ENCODE data around the gene RALGPS1. TPM values are rescaled to one million over a fixed set of nuclear protein-coding genes. Genes with fewer than 3 reads are reported as not detected.

RALGPS1 gene
- total and polyA plus RNA-seq, 8 donors = 5.8 to 12.7 (median 9.3) TPM

DNA sequence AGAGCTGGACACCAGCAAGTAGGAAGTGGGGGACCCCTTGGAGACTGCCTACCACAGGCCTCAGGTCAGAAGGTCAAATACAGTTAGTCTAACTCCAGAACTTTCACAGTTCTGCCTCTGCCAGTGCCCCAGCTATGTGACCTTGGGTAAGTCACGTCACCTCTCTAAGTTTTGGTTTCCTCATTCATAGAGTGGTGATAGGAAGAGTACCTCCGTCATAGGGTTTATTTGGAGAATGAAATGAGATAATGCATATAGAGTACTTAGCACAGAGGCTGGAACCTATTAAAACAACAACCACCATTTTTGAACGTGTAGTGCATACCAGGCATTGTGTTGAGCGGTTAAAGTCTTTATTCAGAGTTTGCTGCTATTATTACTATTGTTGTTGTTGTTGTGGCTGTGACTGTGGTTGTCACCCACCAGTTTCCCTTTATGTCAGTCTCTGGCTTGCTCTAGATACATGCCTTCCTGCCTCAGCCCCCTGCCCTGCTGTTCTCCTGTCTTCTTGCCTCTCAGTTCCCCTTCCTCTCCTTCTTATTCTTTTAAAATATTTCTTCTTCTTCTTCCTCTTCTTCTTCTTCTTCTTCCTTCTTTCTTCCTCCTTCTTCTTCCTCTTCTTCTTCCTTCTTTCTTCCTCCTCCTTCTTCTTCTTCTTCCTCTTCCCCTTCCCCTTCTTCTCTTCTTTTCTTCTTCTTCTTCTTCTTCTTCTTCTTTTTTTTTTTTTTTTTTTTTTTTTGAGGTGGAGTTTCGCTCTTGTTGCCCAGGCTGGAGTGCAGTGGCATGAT is 67.8 kb downstream of the RALGPS1 start:
- ATAC-seq = no peak
- Histone ChIP-seq H3K9me3 (no peaks in the 10 kb centered on the region), H3K36me3 (no peaks in the 10 kb centered on the region), H3K4me3 (no peak overlapping the region), H3K27me3 (no peaks in the 10 kb centered on the region), H3K4me1 (no peaks in the 10 kb centered on the region), H3K27ac (no peak overlapping the region)
- DNase-seq = no peak
- TF ChIP-seq, protein P1, sequence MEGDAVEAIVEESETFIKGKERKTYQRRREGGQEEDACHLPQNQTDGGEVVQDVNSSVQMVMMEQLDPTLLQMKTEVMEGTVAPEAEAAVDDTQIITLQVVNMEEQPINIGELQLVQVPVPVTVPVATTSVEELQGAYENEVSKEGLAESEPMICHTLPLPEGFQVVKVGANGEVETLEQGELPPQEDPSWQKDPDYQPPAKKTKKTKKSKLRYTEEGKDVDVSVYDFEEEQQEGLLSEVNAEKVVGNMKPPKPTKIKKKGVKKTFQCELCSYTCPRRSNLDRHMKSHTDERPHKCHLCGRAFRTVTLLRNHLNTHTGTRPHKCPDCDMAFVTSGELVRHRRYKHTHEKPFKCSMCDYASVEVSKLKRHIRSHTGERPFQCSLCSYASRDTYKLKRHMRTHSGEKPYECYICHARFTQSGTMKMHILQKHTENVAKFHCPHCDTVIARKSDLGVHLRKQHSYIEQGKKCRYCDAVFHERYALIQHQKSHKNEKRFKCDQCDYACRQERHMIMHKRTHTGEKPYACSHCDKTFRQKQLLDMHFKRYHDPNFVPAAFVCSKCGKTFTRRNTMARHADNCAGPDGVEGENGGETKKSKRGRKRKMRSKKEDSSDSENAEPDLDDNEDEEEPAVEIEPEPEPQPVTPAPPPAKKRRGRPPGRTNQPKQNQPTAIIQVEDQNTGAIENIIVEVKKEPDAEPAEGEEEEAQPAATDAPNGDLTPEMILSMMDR (IDR thresholded peaks at IDR 0.05) = no peak
- FAIRE-seq = no peak
- WGBS, 2 donors = 90 to 92% methylated on average over 5 of the region's 5 CpGs
- intact Hi-C loops (cut with DNase I) = no loop called here

DNA sequence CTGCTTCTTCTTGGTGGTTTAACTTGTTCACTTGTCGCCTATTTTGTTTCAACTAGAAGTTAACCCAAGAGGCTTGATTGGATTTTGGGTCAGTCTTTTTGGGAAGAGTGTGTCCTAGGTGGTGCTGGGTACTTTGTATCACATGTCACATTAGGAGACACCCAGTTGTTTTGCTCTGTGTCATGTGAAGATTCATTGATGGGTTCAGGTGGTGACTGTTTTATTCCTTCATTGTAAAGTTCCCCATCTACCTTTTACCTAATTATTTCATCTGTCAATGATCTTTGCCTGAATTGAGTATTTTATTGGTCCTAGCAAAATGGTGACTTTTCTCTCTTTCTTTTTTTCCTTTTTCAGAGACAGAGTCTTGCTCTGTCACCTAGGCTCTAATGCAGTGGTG is 69.2 kb downstream of the RALGPS1 start:
- no peak for DNase-seq
- H3K9me3 ChIP-seq = no peaks in the 10 kb centered on the region
- H3K27ac ChIP-seq = no peak overlapping the region
- no peak for FAIRE-seq
- WGBS, 2 donors = 94 to 95% methylated on average over 1 of the region's 1 CpG
- no peak overlapping the region for H3K4me3 ChIP-seq
- H3K27me3 ChIP-seq = no peaks in the 10 kb centered on the region
- H3K36me3 ChIP-seq = no peaks in the 10 kb centered on the region
- ATAC-seq = no peak
- no peaks in the 10 kb centered on the region for H3K4me1 ChIP-seq
- TF ChIP-seq, protein P1 (IDR thresholded peaks at IDR 0.05) = no peak
- intact Hi-C loops (cut with DNase I) = no loop called here

DNA sequence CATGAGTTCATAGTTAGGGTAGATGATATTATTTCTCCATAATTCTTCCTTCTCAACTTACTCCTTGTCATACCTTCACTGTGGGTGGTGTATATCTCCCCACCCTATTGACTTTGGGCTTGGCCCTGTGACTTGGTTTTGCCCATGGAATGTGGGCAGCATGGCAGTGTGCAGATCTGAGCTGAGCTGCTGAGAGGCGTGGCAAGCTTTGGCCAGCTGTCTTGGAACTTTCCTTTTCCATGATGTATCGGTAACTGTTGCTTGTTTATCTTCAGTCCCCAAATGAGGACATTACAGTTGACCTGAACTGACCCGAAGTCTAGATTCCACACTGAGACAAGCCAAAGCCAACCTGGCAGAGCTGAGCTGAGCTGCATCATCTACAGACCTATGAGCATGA is 70.4 kb downstream of the RALGPS1 start:
- 58 to 72% methylated on average over 3 of the region's 3 CpGs for WGBS, 2 donors
- intact Hi-C loops (cut with DNase I) = no loop called here
- Histone ChIP-seq H3K4me3 (no peak overlapping the region), H3K4me1 (no peaks in the 10 kb centered on the region), H3K27ac (no peak overlapping the region), H3K27me3 (no peaks in the 10 kb centered on the region), H3K9me3 (no peaks in the 10 kb centered on the region), H3K36me3 (no peaks in the 10 kb centered on the region)
- FAIRE-seq (no peak), DNase-seq (no peak), ATAC-seq (peak in 3 of 4 donors; percentile 14 to 56 (median 44))
- TF ChIP-seq, protein P1 (IDR thresholded peaks at IDR 0.05) = no peak

DNA sequence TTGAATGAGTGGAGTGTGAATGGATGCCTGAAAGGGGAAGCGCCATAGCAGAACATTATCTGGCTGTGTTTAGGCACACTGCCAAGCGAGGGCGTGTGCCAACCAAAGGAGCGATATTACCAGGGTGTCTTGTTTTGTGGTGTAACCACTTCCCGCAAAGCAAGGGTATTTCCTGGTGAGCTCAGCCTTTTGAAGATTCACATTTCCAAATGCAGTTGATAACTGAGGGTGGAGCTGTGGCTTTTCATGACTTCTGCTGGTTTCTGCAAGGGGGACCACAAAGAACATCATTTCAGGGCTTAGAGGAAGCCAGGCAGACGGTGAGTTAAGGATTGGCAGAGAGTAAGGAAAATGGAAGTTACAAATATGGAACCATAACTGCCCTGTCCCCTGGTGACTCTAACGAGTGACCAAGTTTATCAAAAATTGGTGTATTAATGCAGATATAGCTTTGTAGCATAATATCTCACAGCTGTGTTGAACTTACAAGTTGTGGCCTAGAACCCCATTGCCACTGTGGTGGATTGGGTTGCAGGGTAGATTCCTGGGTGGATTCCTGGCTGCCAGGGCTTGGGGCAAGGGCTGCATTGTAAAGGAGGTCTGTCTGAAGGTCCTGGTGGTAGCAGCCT is 71.4 kb downstream of the RALGPS1 start:
- Histone ChIP-seq H3K36me3 (no peaks in the 10 kb centered on the region), H3K27me3 (no peaks in the 10 kb centered on the region), H3K27ac (no peak overlapping the region), H3K4me3 (no peak overlapping the region), H3K4me1 (no peaks in the 10 kb centered on the region), H3K9me3 (no peaks in the 10 kb centered on the region)
- DNase-seq = peak in 3 of 6 donors; percentile 14 to 37 (median 26)
- intact Hi-C loops (cut with DNase I) = no loop called here
- WGBS, 2 donors = 65 to 70% methylated on average over 7 of the region's 7 CpGs
- TF ChIP-seq, protein P1 (IDR thresholded peaks at IDR 0.05) = no peak
- FAIRE-seq = no peak
- ATAC-seq = peak in 3 of 4 donors; percentile 71 to 86 (median 78)

DNA sequence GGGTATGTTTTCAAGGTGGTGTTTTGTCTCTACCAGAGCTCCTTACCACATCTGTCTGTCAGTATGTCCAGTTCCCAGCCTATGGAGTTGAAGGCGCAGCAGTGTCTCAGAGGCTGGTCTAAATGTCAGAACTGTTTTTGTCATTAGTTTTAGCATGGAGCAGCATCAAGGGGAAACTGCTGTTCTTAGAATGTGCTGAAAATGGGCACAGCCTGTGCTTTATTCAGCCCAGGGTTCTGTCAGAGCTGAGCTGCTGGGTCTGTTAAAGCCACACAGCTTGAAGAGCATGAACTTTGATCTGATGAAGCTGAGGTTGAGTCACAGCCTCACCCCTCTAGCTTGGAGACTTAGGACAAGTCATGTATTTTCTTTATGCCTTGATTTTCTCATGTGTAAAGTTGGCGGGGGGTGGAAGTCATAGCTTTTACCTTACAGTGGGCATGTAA is 71.9 kb downstream of the RALGPS1 start:
- DNase-seq (no peak), ATAC-seq (peak in 1 of 4 donors; percentile 32), FAIRE-seq (no peak)
- TF ChIP-seq, protein P1 (IDR thresholded peaks at IDR 0.05) = no peak
- 97% methylated on average over 2 of the region's 2 CpGs for WGBS, 2 donors
- Histone ChIP-seq H3K27ac (no peak overlapping the region), H3K36me3 (no peaks in the 10 kb centered on the region), H3K27me3 (no peaks in the 10 kb centered on the region), H3K4me3 (no peak overlapping the region), H3K9me3 (no peaks in the 10 kb centered on the region), H3K4me1 (no peaks in the 10 kb centered on the region)
- intact Hi-C loops (cut with DNase I) = no loop called here
